HG03159 (cell line): ENCODE results near the gene MRPL21.
A peak's percentile ranks its signal among the peaks of the same experiment; 100 is the strongest.

Experiments
- ATAC-seq: cut with Tn5 transposase; IDR thresholded peaks from one replicate; pipeline ENCODE4 v1.9.1; 2021; ENCODE audit warnings: mild to moderate bottlenecking, moderate library complexity; ENCODE audit not compliant: unreplicated experiment

MRPL21 gene

GRCh38 chr11:68903288-68904247 is at the start of gene MRPL21, which contains the start of gene IGHMBP2:
Gene MRPL21, minus strand, starts transcription at chr11:68903832. Its CDS starts 22 bp downstream, at chr11:68903810.
Gene IGHMBP2, plus strand, starts transcription at chr11:68903891. Its CDS starts 62 bp downstream, at chr11:68903953.
- ATAC-seq, result peak; percentile 85

GRCh38 chr11:68950762-68951161 is 47.1 kb upstream of the MRPL21 start:
- ATAC-seq, result no peak

GRCh38 chr11:68950270-68950669 is 46.6 kb upstream of the MRPL21 start:
- no peak for ATAC-seq

GRCh38 chr11:68948935-68949334 is 45.3 kb upstream of the MRPL21 start:
- no peak for ATAC-seq

GRCh38 chr11:68948496-68948895 is 44.9 kb upstream of the MRPL21 start:
- no peak for ATAC-seq

GRCh38 chr11:68947151-68947550 is 43.5 kb upstream of the MRPL21 start:
- no peak for ATAC-seq

- no peak for ATAC-seq
These were observed 42.9 kb upstream of the MRPL21 start for GRCh38 chr11:68946416-68947090.

GRCh38 chr11:68942751-68943271 is 39.2 kb upstream of the MRPL21 start:
- ATAC-seq, result no peak

- ATAC-seq, result no peak
These were observed 38.5 kb upstream of the MRPL21 start for GRCh38 chr11:68942095-68942620.

- no peak for ATAC-seq
These were observed 37.9 kb upstream of the MRPL21 start for GRCh38 chr11:68941324-68942094.

GRCh38 chr11:68940651-68941323 is 37.2 kb upstream of the MRPL21 start:
- ATAC-seq, result no peak

GRCh38 chr11:68939583-68940555 is 36.2 kb upstream of the MRPL21 start:
- ATAC-seq, result no peak

- ATAC-seq, result no peak
These were observed 35.4 kb upstream of the MRPL21 start for GRCh38 chr11:68938816-68939582.

GRCh38 chr11:68938088-68938487 is 34.5 kb upstream of the MRPL21 start:
- ATAC-seq, result no peak

GRCh38 chr11:68936676-68937620 is 33.3 kb upstream of the MRPL21 start:
- ATAC-seq, result no peak

- no peak for ATAC-seq
These were observed 32.7 kb upstream of the MRPL21 start for GRCh38 chr11:68936358-68936636.
